Astrocyte of the hippocampus (primary cell): Measurements from ENCODE around the gene WNT2B.
A peak's percentile ranks its signal among the peaks of the same experiment; 100 is the strongest.

Source experiments
- DNase-seq: peaks from one replicate; pipeline ENCODE4 v3.0.0; 2011; ENCODE audit warnings: low read depth, low spot score

The WNT2B gene

GRCh38 chr1:112565800-112566199 lies 57.0 kb downstream of the WNT2B start:
- DNase-seq: no peak

GRCh38 chr1:112575154-112575804 lies 66.5 kb downstream of the WNT2B start:
- DNase-seq: peak; percentile 76

GRCh38 chr1:112576240-112576639 lies 67.5 kb downstream of the WNT2B start:
- DNase-seq: no peak
